HEK293 (cell line): ENCODE data around the gene DSE.

ENCODE experiments used
- CTCF ChIA-PET: fragments of 350-600 bp; formaldehyde crosslinking; extraction: SDS; loops from one replicate; lab custom pipeline; 2021; ENCODE audit warnings: antibody characterized with exemption; lab: Yijun Ruan, JAX
- POLR2A ChIA-PET: fragments of 300-600 bp; formaldehyde crosslinking; extraction: SDS; loops from one replicate; lab custom pipeline; 2020; ENCODE audit warnings: antibody characterized with exemption, inconsistent platforms; lab: Yijun Ruan, JAX
- H3K27ac ChIP-seq: fragments of 200-500 bp; sonication (Bioruptor generic); 2 replicates; pipeline ENCODE4 v1.5.1; 2014; ENCODE audit warnings: low read depth, low read length, control low read depth, inconsistent platforms; ENCODE audit errors: extremely low read depth
- H3K36me3 ChIP-seq, 2 experiments: fragments of 200-500 bp in 1 of 2; sonication (Bioruptor generic) in 1 of 2; 1 replicate in 1 of 2; 2 replicates in 1 of 2; pipeline ENCODE4 v1.5.1; 2014 to 2017; ENCODE audit warnings: inconsistent platforms in 2 of 2, low read length in 2 of 2; ENCODE audit not compliant: control insufficient read depth in 2 of 2, insufficient read depth in 1 of 2
- H3K4me1 ChIP-seq: fragments of 200-500 bp; sonication (Bioruptor generic); 2 replicates; pipeline ENCODE4 v1.5.1; 2014; ENCODE audit warnings: mild to moderate bottlenecking, low read length, inconsistent platforms; ENCODE audit not compliant: control insufficient read depth, insufficient read depth
- H3K4me3 ChIP-seq: 2 replicates; pipeline ENCODE4 v1.5.1; 2011; ENCODE audit warnings: low read depth, mild to moderate bottlenecking, control low read depth, low read length, moderate library complexity
- H3K9me3 ChIP-seq: fragments of 200-500 bp; sonication (Bioruptor generic); 2 replicates; pipeline ENCODE4 v1.5.1; 2014; ENCODE audit warnings: low read depth, low read length, inconsistent platforms; ENCODE audit not compliant: control insufficient read depth, insufficient read depth
- BCL11B ChIP-seq: fragments of 450-650 bp; formaldehyde crosslinking; IDR thresholded peaks from 2 replicates; pipeline ENCODE4 v1.5.1; 2016; ENCODE audit warnings: low read depth, missing biosample characterization, missing genetic modification characterization
- HOXA7 ChIP-seq: sonication (generic); formaldehyde crosslinking; IDR thresholded peaks from 2 replicates; pipeline ENCODE4 v1.8.1; 2022; ENCODE audit warnings: missing genetic modification reagents, borderline replicate concordance
- HOXD13 ChIP-seq: sonication (generic); formaldehyde crosslinking; IDR thresholded peaks from 2 replicates; pipeline ENCODE4 v1.8.0; 2022; ENCODE audit warnings: missing genetic modification reagents, borderline replicate concordance
- KLF10 ChIP-seq: fragments of 450-650 bp; IDR thresholded peaks from 2 replicates; pipeline ENCODE4 v1.5.1; 2018; ENCODE audit warnings: missing biosample characterization, mild to moderate bottlenecking, missing genetic modification characterization
- MZF1 ChIP-seq: fragments of 450-650 bp; formaldehyde crosslinking; IDR thresholded peaks from 2 replicates; pipeline ENCODE4 v1.5.1; 2017; ENCODE audit warnings: missing biosample characterization, missing genetic modification characterization, borderline replicate concordance
- YY2 ChIP-seq: fragments of 450-650 bp; formaldehyde crosslinking; IDR thresholded peaks from 2 replicates; pipeline ENCODE4 v1.5.1; 2016; ENCODE audit warnings: missing biosample characterization, missing genetic modification characterization
- ZBTB48 ChIP-seq: fragments of 450-650 bp; formaldehyde crosslinking; IDR thresholded peaks from 2 replicates; pipeline ENCODE4 v1.5.1; 2016; ENCODE audit warnings: missing biosample characterization, missing genetic modification characterization
- ZBTB8A ChIP-seq: fragments of 450-650 bp; formaldehyde crosslinking; IDR thresholded peaks from 2 replicates; pipeline ENCODE4 v1.5.1; 2016; ENCODE audit warnings: missing biosample characterization, missing genetic modification characterization
- ZFHX2 ChIP-seq: fragments of 450-650 bp; formaldehyde crosslinking; conservative IDR thresholded peaks from 2 replicates; pipeline ENCODE4 v1.5.1; 2016; ENCODE audit warnings: missing biosample characterization, missing genetic modification characterization
- ZNF132 ChIP-seq: fragments of 450-650 bp; formaldehyde crosslinking; IDR thresholded peaks from 2 replicates; pipeline ENCODE4 v1.5.1; 2017; ENCODE audit warnings: missing biosample characterization, missing genetic modification characterization, borderline replicate concordance
- ZNF16 ChIP-seq: fragments of 450-650 bp; formaldehyde crosslinking; IDR thresholded peaks from 2 replicates; pipeline ENCODE4 v1.5.1; 2016; ENCODE audit warnings: low read depth, missing biosample characterization, missing genetic modification characterization
- ZNF175 ChIP-seq: fragments of 450-650 bp; formaldehyde crosslinking; IDR thresholded peaks from 2 replicates; pipeline ENCODE4 v1.5.1; 2016; ENCODE audit warnings: missing biosample characterization, missing genetic modification characterization
- ZNF266 ChIP-seq: fragments of 450-650 bp; formaldehyde crosslinking; IDR thresholded peaks from 2 replicates; pipeline ENCODE4 v1.5.1; 2016; ENCODE audit warnings: missing biosample characterization, missing genetic modification characterization, low read depth
- ZNF335 ChIP-seq: fragments of 450-650 bp; formaldehyde crosslinking; conservative IDR thresholded peaks from 2 replicates; pipeline ENCODE4 v1.5.1; 2016; ENCODE audit warnings: missing biosample characterization, missing genetic modification characterization
- ZNF341 ChIP-seq: fragments of 450-650 bp; formaldehyde crosslinking; IDR thresholded peaks from 2 replicates; pipeline ENCODE4; 2016; ENCODE audit warnings: low read depth, missing biosample characterization, missing genetic modification characterization
- ZNF561 ChIP-seq: fragments of 450-650 bp; IDR thresholded peaks from 2 replicates; pipeline ENCODE4 v1.5.1; 2018; ENCODE audit warnings: missing biosample characterization, missing genetic modification characterization, borderline replicate concordance
- ZNF670 ChIP-seq: fragments of 450-650 bp; formaldehyde crosslinking; IDR thresholded peaks from 2 replicates; pipeline ENCODE4 v1.5.1; 2016; ENCODE audit warnings: missing biosample characterization, missing genetic modification characterization, low read depth
- ZNF701 ChIP-seq: fragments of 450-650 bp; formaldehyde crosslinking; IDR thresholded peaks from 2 replicates; pipeline ENCODE4 v1.5.1; 2016; ENCODE audit warnings: missing biosample characterization, missing genetic modification characterization
- ZNF768 ChIP-seq: fragments of 450-650 bp; formaldehyde crosslinking; IDR thresholded peaks from 2 replicates; pipeline ENCODE4 v1.5.1; 2018; ENCODE audit warnings: missing biosample characterization, mild to moderate bottlenecking, missing genetic modification characterization
- TF ChIP-seq, protein P1 (sequence below): fragments of 450-650 bp; formaldehyde crosslinking; IDR thresholded peaks from 2 replicates; pipeline ENCODE4 v1.5.1; 2016; ENCODE audit warnings: missing biosample characterization, missing genetic modification characterization
- TF ChIP-seq, protein P2 (sequence below): fragments of 450-650 bp; formaldehyde crosslinking; IDR thresholded peaks from 2 replicates; pipeline ENCODE4 v1.5.1; 2016; ENCODE audit warnings: missing biosample characterization, missing genetic modification characterization
- TF ChIP-seq, protein P3 (sequence below): fragments of 450-650 bp; formaldehyde crosslinking; IDR thresholded peaks from 2 replicates; pipeline ENCODE4 v1.5.1; 2016; ENCODE audit warnings: missing biosample characterization, missing genetic modification characterization, borderline replicate concordance
- TF ChIP-seq, protein P4 (sequence below): fragments of 450-650 bp; formaldehyde crosslinking; IDR thresholded peaks from 2 replicates; pipeline ENCODE4 v1.5.1; 2017; ENCODE audit warnings: missing biosample characterization, mild to moderate bottlenecking, missing genetic modification characterization, moderate library complexity
- TF ChIP-seq, protein P5 (sequence below): fragments of 450-650 bp; formaldehyde crosslinking; IDR thresholded peaks from 2 replicates; pipeline ENCODE4 v1.5.1; 2016; ENCODE audit warnings: missing biosample characterization, missing genetic modification characterization
- TF ChIP-seq, protein P6 (sequence below): fragments of 450-650 bp; formaldehyde crosslinking; IDR thresholded peaks from 2 replicates; pipeline ENCODE4 v1.5.1; 2016; ENCODE audit warnings: missing biosample characterization, missing genetic modification characterization

The DSE gene

DNA sequence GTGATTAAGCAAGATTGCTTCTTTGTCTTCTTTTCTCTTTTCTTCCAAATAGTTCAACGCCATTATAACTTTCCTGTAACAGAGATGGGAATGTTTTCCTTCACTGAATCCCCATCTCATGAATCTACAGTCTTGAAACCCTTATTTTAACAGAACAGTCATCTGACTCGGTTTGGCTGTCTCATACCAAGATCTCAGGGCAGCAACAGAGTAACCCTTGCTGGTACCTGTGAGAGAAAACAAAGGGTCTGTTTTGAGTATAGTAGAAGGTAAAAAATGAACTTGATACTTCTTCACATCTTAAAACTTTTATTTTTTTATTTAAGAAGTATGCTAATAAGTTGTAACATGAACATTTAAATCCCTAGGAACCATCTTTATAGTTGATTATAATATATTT is 19.6 kb upstream of the DSE start:
- no peak for TF ChIP-seq ZNF16 (tag by site-specific recombination)
- TF ChIP-seq KLF10 = no peak
- TF ChIP-seq ZNF341 (tag by site-specific recombination) = no peak
- TF ChIP-seq MZF1 = no peak
- TF ChIP-seq HOXA7 (CRISPR knock-in tag) = no peak
- TF ChIP-seq ZNF701 (tag by site-specific recombination) = no peak
- TF ChIP-seq ZNF561 = no peak
- no peak for TF ChIP-seq ZFHX2 (tag by site-specific recombination)
- no peak for TF ChIP-seq ZNF132 (tag by site-specific recombination)
- no peak for TF ChIP-seq ZNF670
- TF ChIP-seq, protein P1, sequence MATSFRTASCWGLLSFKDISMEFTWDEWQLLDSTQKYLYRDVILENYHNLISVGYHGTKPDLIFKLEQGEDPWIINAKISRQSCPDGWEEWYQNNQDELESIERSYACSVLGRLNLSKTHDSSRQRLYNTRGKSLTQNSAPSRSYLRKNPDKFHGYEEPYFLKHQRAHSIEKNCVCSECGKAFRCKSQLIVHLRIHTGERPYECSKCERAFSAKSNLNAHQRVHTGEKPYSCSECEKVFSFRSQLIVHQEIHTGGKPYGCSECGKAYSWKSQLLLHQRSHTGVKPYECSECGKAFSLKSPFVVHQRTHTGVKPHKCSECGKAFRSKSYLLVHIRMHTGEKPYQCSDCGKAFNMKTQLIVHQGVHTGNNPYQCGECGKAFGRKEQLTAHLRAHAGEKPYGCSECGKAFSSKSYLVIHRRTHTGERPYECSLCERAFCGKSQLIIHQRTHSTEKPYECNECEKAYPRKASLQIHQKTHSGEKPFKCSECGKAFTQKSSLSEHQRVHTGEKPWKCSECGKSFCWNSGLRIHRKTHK (tag by site-specific recombination) = no peak
- no peak for TF ChIP-seq BCL11B (tag by site-specific recombination)
- no peak for TF ChIP-seq ZNF266 (tag by site-specific recombination)
- TF ChIP-seq HOXD13 = no peak
- H3K27ac ChIP-seq = no peak overlapping the region
- H3K9me3 ChIP-seq = no peaks in the 10 kb centered on the region
- no peaks in the 10 kb centered on the region for H3K36me3 ChIP-seq
- ChIA-PET CTCF (interaction anchor here (1.4 kb wide), 1 partner anchor 35 kb away, joined by 3 read pairs; no protein-coding TSS in a partner anchor), POLR2A (interaction anchor here (3.2 kb wide), 1 partner anchor 20 kb away, joined by 11 read pairs; the partner anchor contains the start of gene DSE)
- no peaks in the 10 kb centered on the region for H3K4me1 ChIP-seq
- H3K4me3 ChIP-seq = no peak overlapping the region

DNA sequence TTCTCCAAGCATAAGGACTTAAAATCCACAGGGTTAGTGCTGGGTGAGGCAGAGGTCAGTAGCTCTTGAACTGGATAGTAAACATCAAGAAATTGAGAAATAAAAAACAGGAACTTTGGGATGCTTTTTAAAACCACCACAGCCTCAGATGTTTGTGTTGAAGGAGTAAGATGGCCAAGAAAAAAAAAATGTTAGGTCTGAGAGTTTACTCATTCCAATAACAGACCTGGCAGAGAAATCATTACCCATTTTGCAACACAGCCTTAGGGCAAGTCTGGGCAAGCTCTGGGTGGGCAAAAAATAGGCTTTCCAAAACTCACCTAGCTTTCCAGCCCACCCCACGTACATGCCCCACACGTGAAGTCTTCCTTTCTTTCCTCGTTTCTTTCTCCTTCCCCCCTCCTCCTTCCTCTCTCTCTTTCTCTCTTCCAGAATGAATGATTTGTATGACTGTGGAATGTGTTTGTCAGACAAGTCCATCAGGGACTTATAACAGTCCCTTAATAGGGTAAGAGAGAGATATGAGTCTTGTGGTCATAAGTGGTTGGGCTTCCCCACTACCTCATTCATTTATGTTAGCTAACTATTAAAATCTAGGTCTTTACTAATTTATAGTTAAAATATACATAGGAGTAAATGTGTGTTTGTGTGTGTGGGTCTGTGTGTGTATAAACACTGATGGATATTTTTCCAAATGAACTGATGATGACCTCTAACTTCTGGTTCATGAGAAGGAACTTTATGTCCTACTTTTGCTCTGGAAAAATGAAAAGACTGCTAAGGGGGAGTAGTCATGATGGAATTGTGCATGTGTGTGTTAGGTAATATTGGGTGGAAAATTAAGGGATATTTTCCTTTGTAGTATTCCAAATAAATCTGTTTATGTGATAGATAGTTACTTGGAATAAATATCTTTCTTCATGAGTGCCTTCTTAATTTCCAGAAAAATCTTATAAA is 18.0 kb upstream of the DSE start:
- CTCF ChIA-PET = interaction anchor here (0.6 to 1.6 kb wide), 4 partner anchors 26 to 1456 kb away, joined by 3 to 7 read pairs (median 3); no protein-coding TSS in a partner anchor

More for the DNA sequence above, 18.0 kb upstream of the DSE start:
- no peak overlapping the region for H3K4me3 ChIP-seq
- no peaks in the 10 kb centered on the region for H3K9me3 ChIP-seq
- no peak overlapping the region for H3K27ac ChIP-seq
- H3K36me3 ChIP-seq = no peaks in the 10 kb centered on the region
- TF ChIP-seq ZBTB8A (tag by site-specific recombination) (peak; percentile 26; the same call in 1 of the 2 replicates), YY2 (no peak), ZNF335 (tag by site-specific recombination) (no peak), ZNF175 (tag by site-specific recombination) (no peak), ZNF768 (no peak), ZBTB48 (tag by site-specific recombination) (peak; percentile 55; the same call in 1 of the 2 replicates)
- TF ChIP-seq, protein P2, sequence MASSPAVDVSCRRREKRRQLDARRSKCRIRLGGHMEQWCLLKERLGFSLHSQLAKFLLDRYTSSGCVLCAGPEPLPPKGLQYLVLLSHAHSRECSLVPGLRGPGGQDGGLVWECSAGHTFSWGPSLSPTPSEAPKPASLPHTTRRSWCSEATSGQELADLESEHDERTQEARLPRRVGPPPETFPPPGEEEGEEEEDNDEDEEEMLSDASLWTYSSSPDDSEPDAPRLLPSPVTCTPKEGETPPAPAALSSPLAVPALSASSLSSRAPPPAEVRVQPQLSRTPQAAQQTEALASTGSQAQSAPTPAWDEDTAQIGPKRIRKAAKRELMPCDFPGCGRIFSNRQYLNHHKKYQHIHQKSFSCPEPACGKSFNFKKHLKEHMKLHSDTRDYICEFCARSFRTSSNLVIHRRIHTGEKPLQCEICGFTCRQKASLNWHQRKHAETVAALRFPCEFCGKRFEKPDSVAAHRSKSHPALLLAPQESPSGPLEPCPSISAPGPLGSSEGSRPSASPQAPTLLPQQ (tag by site-specific recombination) = 0 out of 2 replicates have a peak, but pooled peaks have one; percentile 9
- TF ChIP-seq, protein P3, sequence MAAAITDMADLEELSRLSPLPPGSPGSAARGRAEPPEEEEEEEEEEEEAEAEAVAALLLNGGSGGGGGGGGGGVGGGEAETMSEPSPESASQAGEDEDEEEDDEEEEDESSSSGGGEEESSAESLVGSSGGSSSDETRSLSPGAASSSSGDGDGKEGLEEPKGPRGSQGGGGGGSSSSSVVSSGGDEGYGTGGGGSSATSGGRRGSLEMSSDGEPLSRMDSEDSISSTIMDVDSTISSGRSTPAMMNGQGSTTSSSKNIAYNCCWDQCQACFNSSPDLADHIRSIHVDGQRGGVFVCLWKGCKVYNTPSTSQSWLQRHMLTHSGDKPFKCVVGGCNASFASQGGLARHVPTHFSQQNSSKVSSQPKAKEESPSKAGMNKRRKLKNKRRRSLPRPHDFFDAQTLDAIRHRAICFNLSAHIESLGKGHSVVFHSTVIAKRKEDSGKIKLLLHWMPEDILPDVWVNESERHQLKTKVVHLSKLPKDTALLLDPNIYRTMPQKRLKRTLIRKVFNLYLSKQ (tag by site-specific recombination) = no peak
- TF ChIP-seq, protein P4, sequence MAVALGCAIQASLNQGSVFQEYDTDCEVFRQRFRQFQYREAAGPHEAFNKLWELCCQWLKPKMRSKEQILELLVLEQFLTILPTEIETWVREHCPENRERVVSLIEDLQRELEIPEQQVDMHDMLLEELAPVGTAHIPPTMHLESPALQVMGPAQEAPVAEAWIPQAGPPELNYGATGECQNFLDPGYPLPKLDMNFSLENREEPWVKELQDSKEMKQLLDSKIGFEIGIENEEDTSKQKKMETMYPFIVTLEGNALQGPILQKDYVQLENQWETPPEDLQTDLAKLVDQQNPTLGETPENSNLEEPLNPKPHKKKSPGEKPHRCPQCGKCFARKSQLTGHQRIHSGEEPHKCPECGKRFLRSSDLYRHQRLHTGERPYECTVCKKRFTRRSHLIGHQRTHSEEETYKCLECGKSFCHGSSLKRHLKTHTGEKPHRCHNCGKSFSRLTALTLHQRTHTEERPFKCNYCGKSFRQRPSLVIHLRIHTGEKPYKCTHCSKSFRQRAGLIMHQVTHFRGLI (tag by site-specific recombination) = peak; percentile 97
- TF ChIP-seq, protein P5, sequence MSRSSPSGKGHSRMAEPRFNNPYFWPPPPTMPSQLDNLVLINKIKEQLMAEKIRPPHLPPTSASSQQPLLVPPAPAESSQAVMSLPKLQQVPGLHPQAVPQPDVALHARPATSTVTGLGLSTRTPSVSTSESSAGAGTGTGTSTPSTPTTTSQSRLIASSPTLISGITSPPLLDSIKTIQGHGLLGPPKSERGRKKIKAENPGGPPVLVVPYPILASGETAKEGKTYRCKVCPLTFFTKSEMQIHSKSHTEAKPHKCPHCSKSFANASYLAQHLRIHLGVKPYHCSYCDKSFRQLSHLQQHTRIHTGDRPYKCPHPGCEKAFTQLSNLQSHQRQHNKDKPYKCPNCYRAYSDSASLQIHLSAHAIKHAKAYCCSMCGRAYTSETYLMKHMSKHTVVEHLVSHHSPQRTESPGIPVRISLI (tag by site-specific recombination) = peak; percentile 56; the same call in 1 of the 2 replicates
- TF ChIP-seq, protein P6, sequence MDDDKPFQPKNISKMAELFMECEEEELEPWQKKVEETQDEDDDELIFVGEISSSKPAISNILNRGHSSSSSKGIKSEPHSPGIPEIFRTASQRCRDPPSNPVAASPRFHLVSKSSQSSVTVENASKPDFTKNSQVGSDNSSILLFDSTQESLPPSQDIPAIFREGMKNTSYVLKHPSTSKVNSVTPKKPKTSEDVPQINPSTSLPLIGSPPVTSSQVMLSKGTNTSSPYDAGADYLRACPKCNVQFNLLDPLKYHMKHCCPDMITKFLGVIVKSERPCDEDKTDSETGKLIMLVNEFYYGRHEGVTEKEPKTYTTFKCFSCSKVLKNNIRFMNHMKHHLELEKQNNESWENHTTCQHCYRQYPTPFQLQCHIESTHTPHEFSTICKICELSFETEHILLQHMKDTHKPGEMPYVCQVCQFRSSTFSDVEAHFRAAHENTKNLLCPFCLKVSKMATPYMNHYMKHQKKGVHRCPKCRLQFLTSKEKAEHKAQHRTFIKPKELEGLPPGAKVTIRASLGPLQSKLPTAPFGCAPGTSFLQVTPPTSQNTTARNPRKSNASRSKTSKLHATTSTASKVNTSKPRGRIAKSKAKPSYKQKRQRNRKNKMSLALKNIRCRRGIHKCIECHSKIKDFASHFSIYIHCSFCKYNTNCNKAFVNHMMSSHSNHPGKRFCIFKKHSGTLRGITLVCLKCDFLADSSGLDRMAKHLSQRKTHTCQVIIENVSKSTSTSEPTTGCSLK (tag by site-specific recombination) = no peak
- TF ChIP-seq, all 188 proteins: peak for 5
- no peaks in the 10 kb centered on the region for H3K4me1 ChIP-seq
- POLR2A ChIA-PET = interaction anchor here (3.2 kb wide), 1 partner anchor 18 kb away, joined by 11 read pairs; the partner anchor contains the start of gene DSE
